ENCODE data around the gene KIAA1958. TPM values are rescaled to one million over a fixed set of nuclear protein-coding genes. Genes with fewer than 3 reads are reported as not detected.

KIAA1958 gene
- total and polyA plus RNA-seq, 2 of the 8 experiments (the other 6 are each of a cell fraction or from before 2014, with no cell fraction given), result 11.4 to 43.8 TPM

- H2AFZ ChIP-seq (ENCODE audit: low read length), result no peak overlapping the region
- no peak overlapping the region for H2AK5ac ChIP-seq (ENCODE audit: low read depth, low read length)
- H2BK12ac ChIP-seq (ENCODE audit: low read depth, low read length), result no peak overlapping the region
- H3K4me1 ChIP-seq (replicated peaks in 1 of 4; ENCODE audit: control insufficient read depth in 3 of 4, insufficient read depth in 4 of 4, low read length in 3 of 4), result peaks cover 0 to 4% (median 0%) of the 10 kb centered on the region in 4 experiments; a peak in 2 of 7 replicates
- no peaks in the 10 kb centered on the region for H3K36me3 ChIP-seq (ENCODE audit: control insufficient read depth in 2 of 4, insufficient read depth in 4 of 4, low read length in 3 of 4)
- no peaks in the 10 kb centered on the region; a peak in 1 of 4 replicates for H3K79me2 ChIP-seq (ENCODE audit: control insufficient read depth in 1 of 2, insufficient read depth in 2 of 2, low read length in 2 of 2)
- H3K9me3 ChIP-seq (ENCODE audit: insufficient read depth in 2 of 2, low read depth in 1 of 2, low read length in 1 of 2), result no peaks in the 10 kb centered on the region
- H3K18ac ChIP-seq (ENCODE audit: extremely low read depth, low read length), result no peak overlapping the region
- no peak overlapping the region for H3K9ac ChIP-seq (replicated peaks in 1 of 4; ENCODE audit: extremely low read depth in 1 of 4, low read depth in 3 of 4, low read length in 3 of 4)
- no peak overlapping the region for H2BK15ac ChIP-seq (ENCODE audit: low read length)
- H2BK5ac ChIP-seq (ENCODE audit: low read depth, low read length), result no peak overlapping the region
- FAIRE-seq (no peak), DNase-seq (ENCODE audit: low read depth in 1 of 2, low spot score in 2 of 2) (no peak)
- H2BK20ac ChIP-seq (ENCODE audit: low read length), result no peak overlapping the region
- H3K4ac ChIP-seq (replicated peaks; ENCODE audit: insufficient read length, low read depth, low read length), result no peak overlapping the region
- POLR2A ChIA-PET (ENCODE audit: partially characterized antibody), result no interaction called here
- H3K23ac ChIP-seq (ENCODE audit: insufficient read length), result no peak overlapping the region
- no peak overlapping the region for H3K4me2 ChIP-seq (ENCODE audit: insufficient read depth in 1 of 2, low read depth in 2 of 2, low read length in 2 of 2)
- H3K79me1 ChIP-seq (ENCODE audit: low read depth, low read length), result no peaks in the 10 kb centered on the region
- H3K14ac ChIP-seq (ENCODE audit: insufficient read length), result no peak overlapping the region
- H4K5ac ChIP-seq (ENCODE audit: insufficient read length, low read depth, low read length), result no peak overlapping the region
- H3K56ac ChIP-seq (replicated peaks; ENCODE audit: insufficient read length, low read depth, low read length), result no peak overlapping the region
- 92% methylated on average over 3 of the region's 3 CpGs; no CpG with 5 or more reads in 1 of the 2 experiments for whole genome bisulfite sequencing, 2 experiments (ENCODE audit: extremely low coverage in 1 of 2, insufficient coverage in 1 of 2, insufficient read length in 1 of 2, insufficient replicate concordance in 2 of 2, low coverage in 1 of 2, low lambda C conversion rate in 2 of 2, missing lambda C conversion rate in 1 of 2)
- H4K91ac ChIP-seq (replicated peaks; ENCODE audit: insufficient read length, low read length), result no peak overlapping the region
- no peak overlapping the region for H3K4me3 ChIP-seq (ENCODE audit: extremely low read depth in 1 of 4, insufficient read depth in 2 of 4, low read depth in 3 of 4, low read length in 4 of 4)
- no peaks in the 10 kb centered on the region for H3K27me3 ChIP-seq (replicated peaks in 1 of 4; ENCODE audit: control insufficient read depth in 3 of 4, extremely low read depth in 1 of 4, insufficient read depth in 3 of 4, low read length in 3 of 4)
- no peak for TF ChIP-seq HDAC6 (IDR thresholded peaks at IDR 0.05; ENCODE audit: low read depth, low read length)
- TF ChIP-seq JUN (IDR thresholded peaks at IDR 0.05; ENCODE audit: low read depth, low read length), result no peak
- no peak for TF ChIP-seq GTF2F1 (IDR thresholded peaks at IDR 0.05; ENCODE audit: borderline replicate concordance, low read depth, low read length)
- TF ChIP-seq SP2 (IDR thresholded peaks at IDR 0.05; ENCODE audit: low read length), result no peak
- no peak for TF ChIP-seq SIRT6 (IDR thresholded peaks at IDR 0.05; ENCODE audit: low read length)
- TF ChIP-seq ZNF274 (IDR thresholded peaks at IDR 0.05; ENCODE audit: borderline replicate concordance, extremely low read depth, low read length), result no peak
- TF ChIP-seq NRF1 (IDR thresholded peaks at IDR 0.05; ENCODE audit: low read depth, low read length), result no peak
- no peak for TF ChIP-seq CHD2 (IDR thresholded peaks at IDR 0.05; ENCODE audit: low read length)
- no peak for TF ChIP-seq BRCA1 (IDR thresholded peaks at IDR 0.05; ENCODE audit: low read depth, low read length)
- TF ChIP-seq SIX5 (IDR thresholded peaks at IDR 0.05; ENCODE audit: low read depth, low read length), result no peak
- TF ChIP-seq SP1 (IDR thresholded peaks at IDR 0.05; ENCODE audit: low read depth, low read length), result no peak
- no peak for TF ChIP-seq BCL11A (IDR thresholded peaks at IDR 0.05; ENCODE audit: low read depth in 2 of 2, low read length in 2 of 2)
- TF ChIP-seq RXRA (IDR thresholded peaks at IDR 0.05; ENCODE audit: insufficient read depth, low read depth, low read length), result no peak
- no peak for TF ChIP-seq BACH1 (IDR thresholded peaks at IDR 0.05; ENCODE audit: low read length)
- TF ChIP-seq TCF12 (IDR thresholded peaks at IDR 0.05; ENCODE audit: low read depth, low read length), result no peak
- no peak for TF ChIP-seq CEBPB (IDR thresholded peaks at IDR 0.05; ENCODE audit: low read depth, low read length)
- CTCF ChIA-PET (ENCODE audit: partially characterized antibody), result no interaction called here
- no peaks in the 10 kb centered on the region for H3K23me2 ChIP-seq (ENCODE audit: low read depth, low read length)
- H3K27ac ChIP-seq (ENCODE audit: low read depth, low read length), result no peak overlapping the region
- H4K8ac ChIP-seq (ENCODE audit: extremely low read depth, insufficient read depth, low read length), result no peak overlapping the region
- peaks cover 0 to 1% of the 10 kb centered on the region in 2 experiments for H4K20me1 ChIP-seq (replicated peaks in 1 of 2; ENCODE audit: control insufficient read depth in 1 of 2, insufficient read depth in 2 of 2, low read length in 2 of 2)
- no peak overlapping the region for H2BK120ac ChIP-seq (replicated peaks; ENCODE audit: low read depth, low read length)
Observed at GRCh38 chr9:112631313-112632070, 144.9 kb downstream of the KIAA1958 start.

All from H1 (cell line).